Inflammatory macrophage (primary cell): ENCODE measurements around the gene GAD1.

Source experiments
- DNase-seq, 2 donors: peaks; one replicate each; pipeline ENCODE4 v3.0.0-alpha.2; 2020 to 2022

Gene GAD1

DNA sequence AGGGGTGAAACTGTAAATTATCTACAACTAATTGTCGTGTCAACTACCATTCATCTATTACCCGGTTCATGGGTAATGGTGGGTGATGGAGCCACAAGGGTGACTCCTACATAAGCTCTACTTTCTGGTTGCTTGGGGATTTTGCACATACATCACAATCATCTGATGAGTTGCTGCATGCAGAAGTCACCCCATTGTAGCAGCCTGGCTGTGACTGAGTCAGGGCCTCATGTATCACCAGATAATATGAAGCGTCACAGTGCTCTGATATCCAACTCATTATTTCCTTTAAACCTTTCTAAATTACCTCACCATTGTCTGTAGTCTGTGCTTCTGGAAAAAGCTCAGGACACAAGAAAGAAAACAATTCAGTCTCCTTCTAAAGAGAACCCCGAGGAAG, 79.9 kb downstream of the GAD1 start:
- no peak for DNase-seq

DNA sequence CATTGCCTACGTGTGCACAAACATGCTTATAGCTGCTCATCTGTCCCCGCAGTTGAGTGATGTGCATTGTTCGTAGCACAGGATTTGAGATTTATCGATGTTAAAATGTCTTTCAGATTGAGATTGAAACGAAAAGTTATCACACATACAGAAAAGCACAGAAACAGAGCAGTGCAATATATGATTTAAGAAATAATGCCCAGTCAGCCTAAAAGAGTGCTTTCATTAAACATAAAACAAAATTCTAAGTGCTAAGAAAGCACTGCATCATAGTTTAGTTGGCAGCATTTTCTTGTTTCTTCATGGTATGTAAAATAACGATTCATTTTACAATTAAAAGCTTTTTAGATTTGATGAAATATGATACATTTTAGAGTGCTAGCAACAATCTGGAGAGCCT, 80.4 kb downstream of the GAD1 start:
- no peak for DNase-seq

DNA sequence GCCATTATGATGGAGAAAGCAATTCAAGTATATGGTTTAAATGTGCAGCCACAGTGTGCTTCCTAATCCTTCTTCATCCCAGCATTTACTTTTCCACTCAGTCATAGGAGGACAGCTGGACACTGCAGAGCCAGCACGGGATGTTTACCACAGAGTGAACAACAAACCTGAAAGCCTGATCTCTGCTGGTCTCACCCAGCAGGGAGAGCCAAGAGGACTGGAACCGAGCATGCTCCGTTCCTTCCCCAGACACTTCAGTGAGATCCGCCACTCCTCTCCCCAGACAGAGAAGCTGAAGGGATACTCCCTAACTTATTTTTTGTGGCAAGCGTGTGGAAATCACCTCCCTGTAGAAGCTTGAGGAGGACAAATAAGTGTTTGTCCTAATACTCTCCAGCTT, 89.2 kb downstream of the GAD1 start:
- no peak for DNase-seq
